K562 (cell line): Measurements from ENCODE around the gene BCL2L13. TPM values are rescaled to one million over a fixed set of nuclear protein-coding genes. Genes with fewer than 3 reads are reported as not detected.

ENCODE experiments used
- ATAC-seq: fragments of 200-7000 bp; cut with Tn5 transposase; 3 replicates; pipeline ENCODE4 v1.9.1; 2020; ENCODE audit warnings: moderate library complexity
- BruUV-seq: library from RNA; stranded (reverse); fragments of 400-500 nt; replicated peaks from 2 replicates; lab custom pipeline; 2021; lab: Mats Ljungman, UMichigan
- CTCF ChIA-PET: fragments of 300-600 bp; formaldehyde crosslinking; extraction: SDS; loops from one replicate; lab custom pipeline; 2021; ENCODE audit warnings: low intra/inter-chr PET ratio; lab: Yijun Ruan, JAX
- POLR2A ChIA-PET: fragments of 300-600, 350-650 bp; sonication (Branson Sonifier 250); formaldehyde crosslinking; extraction: SDS; loops from one replicate; lab custom pipeline; 2021; ENCODE audit warnings: antibody characterized with exemption, inconsistent platforms; lab: Yijun Ruan, JAX
- DNase-seq, 4 experiments: peaks; one replicate each; pipeline versions ENCODE4 v3.0.0 to v3.0.0-alpha.2; 2011 to 2018; ENCODE audit warnings: low spot score in 3 of 4, mixed read lengths in 3 of 4; ENCODE audit errors: extremely low read depth in 1 of 4
- FAIRE-seq: peaks from 2 replicates; lab custom pipeline; 2011; peaks lifted over from hg19 to GRCh38; lab: Jason Lieb, UNC
- H2AFZ ChIP-seq: 2 replicates; pipeline ENCODE4 v1.6.0; 2011; ENCODE audit warnings: low read depth, low read length, control low read depth, inconsistent platforms
- H3K27ac ChIP-seq: fragments of 200-600 bp; 3 replicates; pipeline ENCODE4 v1.8.0; 2011; ENCODE audit warnings: low read depth, mild to moderate bottlenecking, control low read depth, inconsistent platforms, low read length, moderate library complexity, mixed read lengths; ENCODE audit errors: extremely low read depth
- H3K27me3 ChIP-seq, 2 experiments: fragments of 300-600 bp in 1 of 2; 2 replicates in 1 of 2; 3 replicates in 1 of 2; pipeline versions ENCODE4 v1.6.0 to v1.8.0; 2011; ENCODE audit warnings: inconsistent platforms in 2 of 2, low read length in 2 of 2, mild to moderate bottlenecking in 1 of 2, mixed read lengths in 1 of 2, moderate library complexity in 1 of 2; ENCODE audit not compliant: control insufficient read depth in 2 of 2, insufficient read depth in 2 of 2
- H3K36me3 ChIP-seq: fragments of 300-600 bp; 3 replicates; pipeline ENCODE4 v1.8.0; 2011; ENCODE audit warnings: mild to moderate bottlenecking, low read length, inconsistent platforms; ENCODE audit not compliant: control insufficient read depth, insufficient read depth
- H3K4me1 ChIP-seq, 2 experiments: fragments of 200-600 bp in 1 of 2; replicated peaks in 1 of 2; 2 replicates in 1 of 2; 3 replicates in 1 of 2; pipeline versions ENCODE4 v1.5.1 to v1.8.0; 2011; ENCODE audit warnings: inconsistent platforms in 2 of 2, low read length in 2 of 2, mild to moderate bottlenecking in 1 of 2, mixed read lengths in 1 of 2, moderate library complexity in 1 of 2; ENCODE audit not compliant: control insufficient read depth in 2 of 2, insufficient read depth in 2 of 2
- H3K4me2 ChIP-seq: 2 replicates; pipeline ENCODE4 v1.6.1; 2011; ENCODE audit warnings: low read length, control low read depth, inconsistent platforms, mixed read lengths; ENCODE audit not compliant: insufficient read depth
- H3K4me3 ChIP-seq: fragments of 200-600 bp; sonication (generic), shearing (Covaris generic); 2 replicates; pipeline ENCODE4 v1.5.1; 2016; ENCODE audit warnings: control low read depth, inconsistent platforms
- H3K79me2 ChIP-seq: fragments of 200-600 bp; 3 replicates; pipeline ENCODE4 v1.8.0; 2011; ENCODE audit warnings: low read length, inconsistent platforms; ENCODE audit not compliant: control insufficient read depth, insufficient read depth
- H3K9ac ChIP-seq, 2 experiments: 2 replicates each; pipeline versions ENCODE4 v1.6.0 to v1.6.1; 2011; ENCODE audit warnings: low read depth in 2 of 2, low read length in 2 of 2, control low read depth in 1 of 2, inconsistent platforms in 1 of 2, mild to moderate bottlenecking in 1 of 2, mixed read lengths in 1 of 2; ENCODE audit not compliant: insufficient read depth in 1 of 2
- H3K9me1 ChIP-seq: one replicate; pipeline ENCODE4 v1.6.0; 2011; ENCODE audit warnings: inconsistent platforms, mild to moderate bottlenecking, low read length, moderate library complexity; ENCODE audit not compliant: control insufficient read depth, insufficient read depth
- H3K9me3 ChIP-seq: replicated peaks from 2 replicates; pipeline ENCODE4 v1.5.1; 2011; ENCODE audit warnings: low read depth, low read length, inconsistent platforms; ENCODE audit not compliant: control insufficient read depth, insufficient read depth
- H4K20me1 ChIP-seq: replicated peaks from 2 replicates; pipeline ENCODE4 v1.6.1; 2011; ENCODE audit warnings: low read length, inconsistent platforms, mixed read lengths; ENCODE audit not compliant: control insufficient read depth, insufficient read depth
- ATF3 ChIP-seq, 2 experiments: fragments of 450-650 bp in 1 of 2; sonication (generic) in 1 of 2; formaldehyde crosslinking in 1 of 2; IDR thresholded peaks in 1 of 2; conservative IDR thresholded peaks in 1 of 2; 2 replicates each; pipeline versions ENCODE4 v1.6.1 to v1.8.1; 2016 to 2023; ENCODE audit warnings: mild to moderate bottlenecking in 2 of 2, moderate library complexity in 2 of 2, inconsistent platforms in 1 of 2, missing genetic modification reagents in 1 of 2
- CAMTA2 ChIP-seq: fragments of 250-450 bp; sonication (Bioruptor Pico); conservative IDR thresholded peaks from 2 replicates; pipeline ENCODE4 v1.5.1; 2022
- CTCF ChIP-seq, 3 experiments: IDR thresholded peaks in 2 of 3; conservative IDR thresholded peaks in 1 of 3; 2 replicates each; pipeline ENCODE4 v1.5.1; 2011 to 2012; ENCODE audit warnings: low read length in 3 of 3, mild to moderate bottlenecking in 3 of 3, control low read depth in 2 of 3, improper control_type of control experiment in 1 of 3, inconsistent platforms in 1 of 3, low read depth in 1 of 3, mixed read lengths in 1 of 3, moderate library complexity in 1 of 3; ENCODE audit not compliant: insufficient read depth in 2 of 3
- CTCFL ChIP-seq: IDR thresholded peaks from 2 replicates; pipeline ENCODE4 v1.6.1; 2011; ENCODE audit warnings: borderline replicate concordance, low read depth, mild to moderate bottlenecking, moderate library complexity, low read length; ENCODE audit not compliant: insufficient read depth, poor library complexity, severe bottlenecking
- PPARD ChIP-seq: fragments of 250-450 bp; sonication (Bioruptor Pico); IDR thresholded peaks from 2 replicates; pipeline ENCODE4 v1.8.0; 2022; ENCODE audit warnings: inconsistent platforms, mild to moderate bottlenecking, moderate library complexity
- ZNF184 ChIP-seq: sonication (generic); formaldehyde crosslinking; IDR thresholded peaks from 2 replicates; pipeline ENCODE4 v1.5.0; 2020; ENCODE audit warnings: missing genetic modification reagents
- WGBS: fragments of 100-300 bp; shearing (Covaris generic); methylation state at CpG from one replicate; pipeline ENCODE4 v1.1.6; 2016; ENCODE audit warnings: low coverage, mixed read lengths; ENCODE audit not compliant: insufficient coverage; ENCODE audit errors: missing lambda C conversion rate; 5-methylcytosine and 5-hydroxymethylcytosine counted together
- in situ Hi-C: fragments of 300-500 bp; cut with MboI; formaldehyde crosslinking; loops from 4 replicates; pipeline ENCODE4 v1.15.0; 2018; ENCODE audit warnings: inconsistent platforms, mixed read lengths
- intact Hi-C: fragments of 100-400 bp; cut with micrococcal nuclease; formaldehyde crosslinking; loops from 2 replicates; pipeline ENCODE4 v1.14.2; 2022
- polyA plus RNA-seq, 8 experiments: library from polyadenylated mRNA; depleted of rRNA in 4 of 8; stranded (reverse) in 5 of 8; unstranded in 3 of 8; fragments of >200 nt; fragmentation: Nextera tagmentation in 2 of 8; fragmentation: Illumina TruSeq in 1 of 8; extraction: Ambion mirVana in 2 of 8; extraction: Trizol in 1 of 8; gene quantifications; 2 replicates each; pipeline versions ENCODE4 v1.2.1 to v1.2.3, GENCODE V29; 2011 to 2014; ENCODE audit warnings: inconsistent platforms in 1 of 8, missing spikeins in 1 of 8
- total RNA-seq, 7 experiments: library from RNA; depleted of rRNA in 6 of 7; stranded (reverse); fragments of >200 nt in 6 of 7; fragmentation: Illumina TruSeq in 2 of 7; extraction: Trizol in 2 of 7; gene quantifications; 2 replicates each; pipeline versions ENCODE4 v1.2.1 to v1.2.3, GENCODE V29; 2011 to 2021; ENCODE audit warnings: low replicate concordance in 1 of 7
- TF ChIP-seq, protein P1 (sequence below): sonication (generic); formaldehyde crosslinking; IDR thresholded peaks from 2 replicates; pipeline ENCODE4 v1.8.1; 2023; ENCODE audit warnings: mild to moderate bottlenecking, missing genetic modification reagents

BCL2L13 gene
- total and polyA plus RNA-seq, 9 of the 15 experiments (the other 6 are each of a cell fraction or from before 2014, with no cell fraction given): 41.5 to 63.4 (median 56.5) TPM

DNA sequence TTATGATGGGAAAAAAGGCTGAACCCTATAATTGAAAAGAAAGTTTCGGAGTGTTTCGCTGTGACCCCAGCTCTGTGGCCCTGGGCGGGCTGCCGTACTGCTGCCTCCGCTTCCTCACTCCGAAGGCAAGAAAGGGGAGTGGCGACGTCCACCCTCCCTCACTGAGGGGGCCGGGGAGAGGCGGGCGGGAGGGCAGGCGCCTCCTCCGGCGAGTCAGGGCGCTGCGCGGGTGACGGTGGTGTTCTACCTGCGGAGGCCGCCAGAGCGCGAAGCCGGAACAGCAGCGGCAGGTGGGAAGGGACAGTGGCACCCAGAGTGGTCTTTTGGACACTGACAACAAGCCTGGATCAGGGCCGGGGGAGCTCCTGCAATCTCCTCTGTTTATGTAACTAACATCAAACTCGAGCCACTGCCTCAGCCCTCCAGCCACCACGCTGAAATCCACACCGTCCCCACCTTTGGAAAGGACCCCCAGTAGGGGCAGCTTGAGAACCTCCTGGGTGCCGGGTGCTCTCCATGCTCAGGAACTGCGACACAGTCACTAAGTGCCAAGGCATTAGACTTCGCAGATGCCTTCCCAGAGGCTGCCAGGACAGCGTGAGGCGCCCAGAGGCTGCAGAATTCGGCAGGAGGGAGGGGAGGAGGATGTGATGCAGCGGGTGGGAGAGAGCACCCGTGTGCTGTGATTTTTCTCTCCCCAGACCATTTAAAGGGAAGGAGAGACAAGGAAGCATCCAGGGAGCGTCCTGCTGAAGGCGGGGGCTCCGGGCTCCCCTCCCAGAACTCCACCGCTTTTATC lies 110.2 kb downstream of the BCL2L13 start:
- in situ Hi-C loops: no loop called here
- no peak overlapping the region for H3K4me3 ChIP-seq
- no peak overlapping the region; a peak in 1 of 4 replicates for H3K9ac ChIP-seq
- no peaks in the 10 kb centered on the region; the same call in 1 of the 2 replicates for H4K20me1 ChIP-seq
- 89% methylated on average over 25 of the region's 40 CpGs for WGBS
- H3K27me3 ChIP-seq: no peaks in the 10 kb centered on the region
- H3K4me2 ChIP-seq: no peak overlapping the region
- no peak for ATAC-seq
- H3K4me1 ChIP-seq: peaks cover 0 to 23% of the 10 kb centered on the region in 2 experiments; a peak in 2 of 5 replicates
- FAIRE-seq: no peak
- peaks cover 23% of the 10 kb centered on the region for H3K79me2 ChIP-seq
- TF ChIP-seq CAMTA2 (CRISPR knock-in tag) (no peak), ZNF184 (CRISPR knock-in tag) (no peak), PPARD (CRISPR knock-in tag) (no peak), CTCF (IDR thresholded peaks at IDR 0.05 in 2 of 3, conservative IDR thresholded peaks at IDR 0.05 in 1 of 3; ENCODE audit: insufficient read depth in 2 of 3, low read depth in 1 of 3, low read length in 3 of 3) (peak in 1 of 3 experiments; percentile 44; a peak in 3 of 6 replicates), CTCFL (peak; percentile 21), ATF3 (IDR thresholded peaks at IDR 0.05) (peak; percentile 52), ATF3 (CRISPR knock-in tag; conservative IDR thresholded peaks at IDR 0.05) (no peak)
- TF ChIP-seq, protein P1, sequence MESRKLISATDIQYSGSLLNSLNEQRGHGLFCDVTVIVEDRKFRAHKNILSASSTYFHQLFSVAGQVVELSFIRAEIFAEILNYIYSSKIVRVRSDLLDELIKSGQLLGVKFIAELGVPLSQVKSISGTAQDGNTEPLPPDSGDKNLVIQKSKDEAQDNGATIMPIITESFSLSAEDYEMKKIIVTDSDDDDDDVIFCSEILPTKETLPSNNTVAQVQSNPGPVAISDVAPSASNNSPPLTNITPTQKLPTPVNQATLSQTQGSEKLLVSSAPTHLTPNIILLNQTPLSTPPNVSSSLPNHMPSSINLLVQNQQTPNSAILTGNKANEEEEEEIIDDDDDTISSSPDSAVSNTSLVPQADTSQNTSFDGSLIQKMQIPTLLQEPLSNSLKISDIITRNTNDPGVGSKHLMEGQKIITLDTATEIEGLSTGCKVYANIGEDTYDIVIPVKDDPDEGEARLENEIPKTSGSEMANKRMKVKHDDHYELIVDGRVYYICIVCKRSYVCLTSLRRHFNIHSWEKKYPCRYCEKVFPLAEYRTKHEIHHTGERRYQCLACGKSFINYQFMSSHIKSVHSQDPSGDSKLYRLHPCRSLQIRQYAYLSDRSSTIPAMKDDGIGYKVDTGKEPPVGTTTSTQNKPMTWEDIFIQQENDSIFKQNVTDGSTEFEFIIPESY: peak; percentile 99
- no peaks in the 10 kb centered on the region for H3K9me3 ChIP-seq
- no TSS peak for BruUV-seq
- no peak overlapping the region for H3K27ac ChIP-seq
- ChIA-PET POLR2A (no interaction called here), CTCF (no interaction called here)
- H3K36me3 ChIP-seq: peaks cover 9% of the 10 kb centered on the region; the same call in 1 of the 3 replicates
- DNase-seq: peak in 2 of 4 experiments; percentile 51 to 54
- no peak overlapping the region for H2AFZ ChIP-seq
- intact Hi-C loops: loop anchor here (10.0 kb wide), 1 partner anchor 86 kb away; no protein-coding TSS in a partner anchor
- peaks cover 9% of the 10 kb centered on the region for H3K9me1 ChIP-seq
